NCI-H460 (cell line): ENCODE measurements around the gene MBTPS1. TPM values are rescaled to one million over a fixed set of nuclear protein-coding genes. Genes with fewer than 3 reads are reported as not detected.

ENCODE experiments used
- DNase-seq: peaks from one replicate; pipeline ENCODE4 v3.0.0-alpha.2; 2016; ENCODE audit warnings: low read depth; ENCODE audit errors: extremely low read depth
- small RNA-seq, 2 experiments: library from RNA; depleted of rRNA; stranded (forward); fragments of <200 nt; gene quantifications; one replicate each; pipeline ENCODE3, GENCODE V24; 2014
- total RNA-seq: library from RNA; depleted of rRNA; stranded (reverse); fragments of >200 nt; shearing (Covaris generic); gene quantifications from 2 replicates; pipeline ENCODE4 v1.2.3, GENCODE V29; 2014; rRNA removed

The MBTPS1 gene
- total RNA-seq, 1 experiment from 2014 or later, result 55.0 TPM

DNA sequence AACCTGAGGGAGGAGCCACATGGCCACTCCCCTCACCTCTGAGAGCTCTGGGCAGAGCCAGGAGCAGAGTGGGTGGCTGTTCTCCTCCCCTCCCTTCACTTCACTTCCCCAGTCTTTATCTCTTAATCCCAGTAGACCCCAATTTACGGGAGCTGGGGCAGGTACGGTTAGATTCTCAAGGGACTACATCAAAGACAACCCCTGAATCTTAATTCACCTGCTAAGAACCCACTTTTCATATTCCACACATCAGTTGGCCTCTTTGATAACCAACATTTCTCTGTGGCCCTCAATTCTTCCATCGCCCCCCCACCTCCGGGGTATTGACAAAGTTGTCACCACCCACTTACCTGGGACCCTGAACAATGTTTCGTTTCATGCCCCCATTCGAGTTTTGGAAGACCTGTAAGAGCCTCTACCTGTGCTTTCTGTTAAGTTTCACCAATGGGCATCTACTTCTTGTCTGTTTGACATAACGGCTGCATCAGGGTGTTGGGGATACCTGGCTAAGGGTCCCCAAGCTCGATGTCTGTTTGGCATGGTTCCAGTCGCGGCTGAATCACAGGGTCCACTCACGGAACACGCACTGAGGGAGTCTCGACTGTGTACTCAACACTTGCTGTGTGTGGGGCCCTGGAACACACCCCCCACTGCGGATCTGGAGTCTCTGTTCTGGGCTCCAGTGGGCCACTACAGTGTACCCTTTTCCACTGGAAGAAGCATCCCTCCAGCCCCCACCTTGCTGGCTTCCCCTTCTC, 102.0 kb downstream of the MBTPS1 start:
- DNase-seq, result no peak

- DNase-seq, result peak; percentile 91
These were observed 102.8 kb downstream of the MBTPS1 start for GRCh38 chr16:84013787-84014569.

GRCh38 chr16:84009282-84009681, 107.5 kb downstream of the MBTPS1 start:
- DNase-seq, result no peak

- no peak for DNase-seq
These were observed 108.8 kb downstream of the MBTPS1 start for GRCh38 chr16:84007965-84008364.

DNA sequence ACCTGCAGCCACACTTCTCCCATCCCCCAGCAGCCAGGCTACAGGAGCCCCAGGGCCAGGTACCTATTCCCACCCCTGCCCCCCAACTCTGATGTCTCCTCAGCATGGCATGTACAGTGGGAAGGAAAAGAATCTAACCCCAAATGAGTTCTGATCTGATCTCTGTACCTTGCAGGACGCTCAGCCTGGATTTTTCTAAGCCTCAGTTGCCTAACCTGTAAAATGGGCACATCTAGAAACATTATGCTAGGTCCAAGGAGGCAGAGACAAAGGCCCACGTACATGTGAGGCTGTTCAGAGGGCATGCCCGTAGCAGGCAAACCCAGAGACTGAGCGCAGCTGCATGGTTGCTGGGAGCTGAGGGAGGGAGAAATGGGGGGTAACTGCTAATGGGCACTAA, 109.2 kb downstream of the MBTPS1 start:
- DNase-seq, result no peak

GRCh38 chr16:84005391-84005790, 111.4 kb downstream of the MBTPS1 start:
- no peak for DNase-seq

DNA sequence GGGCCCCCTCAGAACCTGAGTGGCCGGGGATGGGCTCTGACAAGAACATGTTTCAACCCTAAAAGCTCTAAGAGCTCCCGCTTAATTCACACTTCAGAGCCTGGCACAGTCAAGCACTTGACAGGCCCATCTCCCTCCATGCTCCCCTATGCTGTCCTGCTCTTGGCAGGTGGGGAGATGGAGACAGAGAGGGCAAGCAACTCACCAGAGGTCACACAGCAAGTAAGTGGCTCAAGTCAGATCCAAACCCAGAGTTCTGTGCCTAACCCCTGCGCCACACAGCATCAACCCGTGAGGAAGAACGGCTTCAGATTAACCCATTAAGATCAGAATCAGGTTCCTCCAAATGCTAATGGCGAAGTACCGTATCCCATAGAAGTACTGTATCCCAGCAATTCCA, 112.3 kb downstream of the MBTPS1 start:
- no peak for DNase-seq

Small RNA genes lying within 50 kb of the gene (small RNA-seq; reads per million reads assigned to genes)
- 0 reads per million in 2 experiments for gene RNA5SP432

Other genes with a start within 250 kb of the MBTPS1 start
- 0.95 and 1.6 TPM in 2 replicates for gene MLYCD, start 217.8 kb downstream of the MBTPS1 start, total RNA-seq
- 53.5 and 57.5 TPM in 2 replicates for gene OSGIN1, start 163.7 kb downstream of the MBTPS1 start, total RNA-seq
- gene NECAB2, start 148.7 kb downstream of the MBTPS1 start, total RNA-seq, result 1.1 and 1.8 TPM in 2 replicates
- gene SLC38A8, start 74.1 kb downstream of the MBTPS1 start, total RNA-seq, result not detected in 2 replicates
- gene HSDL1, start 28.2 kb upstream of the MBTPS1 start, total RNA-seq, result 16.9 and 20.2 TPM in 2 replicates
- not detected in 2 replicates for gene DNAAF1, start 28.4 kb upstream of the MBTPS1 start, total RNA-seq
- gene TAF1C, start 70.1 kb upstream of the MBTPS1 start, total RNA-seq, result 10.4 and 15.5 TPM in 2 replicates
- gene ADAD2, start 74.2 kb upstream of the MBTPS1 start, total RNA-seq, result not detected in 2 replicates
- gene KCNG4, start 123.1 kb upstream of the MBTPS1 start, total RNA-seq, result 0.02 TPM in 1 of 2 replicates, not detected in the other
- gene WFDC1, start 177.9 kb upstream of the MBTPS1 start, total RNA-seq, result not detected in 2 replicates